PC-3 (cell line): Measurements from ENCODE around the gene HID1. TPM values are rescaled to one million over a fixed set of nuclear protein-coding genes. Genes with fewer than 3 reads are reported as not detected.
A peak's percentile ranks its signal among the peaks of the same experiment; 100 is the strongest.

Experiments used
- ATAC-seq: fragments of 200-7000 bp; cut with Tn5 transposase; 2 replicates; pipeline ENCODE4 v1.9.1; 2020; ENCODE audit warnings: mild to moderate bottlenecking, moderate library complexity
- BruUV-seq: library from RNA; stranded (reverse); fragments of 400-500 nt; replicated peaks from 2 replicates; lab custom pipeline; 2021; lab: Mats Ljungman, UMichigan
- CTCF ChIA-PET: fragments of 300-600 bp; sonication (Branson Sonifier 250); formaldehyde crosslinking; loops from one replicate; lab custom pipeline; 2022; ENCODE audit warnings: antibody characterized with exemption; lab: Charles Lee
- POLR2A ChIA-PET: fragments of 300-600 bp; sonication (Branson Sonifier 250); formaldehyde crosslinking; loops from one replicate; lab custom pipeline; 2022; ENCODE audit warnings: antibody characterized with exemption; ENCODE audit not compliant: unreplicated experiment; lab: Charles Lee
- DNase-seq: peaks from one replicate; pipeline ENCODE4 v3.0.0-alpha.2; 2015
- H2AFZ ChIP-seq: fragments of 300-600 bp; sonication (generic); 2 replicates; pipeline ENCODE4 v1.6.0; 2016; ENCODE audit warnings: antibody characterized with exemption, low read length
- H3F3A ChIP-seq: fragments of 300-600 bp; sonication (generic); one replicate; pipeline ENCODE4 v1.6.0; 2017; ENCODE audit warnings: antibody characterized with exemption, low read length, control low read depth, mild to moderate bottlenecking; ENCODE audit not compliant: unreplicated experiment
- H3K27ac ChIP-seq: fragments of 300-600 bp; sonication (generic); 2 replicates; pipeline ENCODE4 v1.5.1; 2016; ENCODE audit warnings: mild to moderate bottlenecking, low read length
- H3K27me3 ChIP-seq: fragments of 300-600 bp; sonication (generic); 2 replicates; pipeline ENCODE4 v1.6.1; 2016; ENCODE audit warnings: low read length, mixed read lengths
- H3K36me3 ChIP-seq: fragments of 300-600 bp; sonication (generic); 2 replicates; pipeline ENCODE4 v1.6.1; 2016; ENCODE audit warnings: low read depth, mixed run types, low read length, mixed read lengths
- H3K4me1 ChIP-seq: fragments of 300-600 bp; sonication (generic); 2 replicates; pipeline ENCODE4 v1.5.1; 2016; ENCODE audit warnings: low read length; ENCODE audit not compliant: insufficient read depth
- H3K4me2 ChIP-seq: fragments of 300-600 bp; sonication (generic); 2 replicates; pipeline ENCODE4 v1.6.0; 2016; ENCODE audit warnings: low read length
- H3K4me3 ChIP-seq: fragments of 300-600 bp; sonication (generic); 2 replicates; pipeline ENCODE4 v1.5.1; 2016; ENCODE audit warnings: mild to moderate bottlenecking, low read length, mixed read lengths
- H3K79me2 ChIP-seq: fragments of 300-600 bp; sonication (generic); 2 replicates; pipeline ENCODE4 v1.6.1; 2017; ENCODE audit warnings: low read length, mixed read lengths
- H3K9ac ChIP-seq: fragments of 300-600 bp; sonication (generic); 2 replicates; pipeline ENCODE4 v1.6.0; 2016; ENCODE audit warnings: mild to moderate bottlenecking, low read length
- H3K9me2 ChIP-seq: fragments of 300-600 bp; sonication (generic); replicated peaks from 2 replicates; pipeline ENCODE4 v1.6.1; 2016; ENCODE audit warnings: mixed run types, low read length, mixed read lengths
- H3K9me3 ChIP-seq: fragments of 300-600 bp; sonication (generic); 2 replicates; pipeline ENCODE4 v1.6.1; 2016; ENCODE audit warnings: low read length, mixed read lengths
- H4K20me1 ChIP-seq: fragments of 300-600 bp; sonication (generic); 2 replicates; pipeline ENCODE4 v1.6.1; 2016; ENCODE audit warnings: low read length, mixed read lengths
- CTCF ChIP-seq: fragments of 300-600 bp; sonication (generic); conservative IDR thresholded peaks from 2 replicates; pipeline ENCODE4 v1.5.1; 2017; ENCODE audit warnings: antibody characterized with exemption, low read depth, mild to moderate bottlenecking, low read length
- EZH2 ChIP-seq: fragments of 300-600 bp; sonication (generic); IDR thresholded peaks from one replicate; pipeline ENCODE4 v1.6.1; 2017; ENCODE audit warnings: antibody characterized with exemption, mild to moderate bottlenecking, low read length; ENCODE audit not compliant: unreplicated experiment
- EZH2phosphoT487 ChIP-seq: fragments of 300-600 bp; sonication (generic); IDR thresholded peaks from 2 replicates; pipeline ENCODE4 v1.6.1; 2018; ENCODE audit warnings: mild to moderate bottlenecking, antibody characterized with exemption, low read length, borderline replicate concordance
- intact Hi-C: fragments of 100-400 bp; cut with micrococcal nuclease; formaldehyde crosslinking; loops from 2 replicates; pipeline ENCODE4 v1.9.0; 2023
- total RNA-seq: library from RNA; depleted of rRNA; stranded (reverse); fragments of >200 nt; gene quantifications from 2 replicates; pipeline ENCODE4 v1.2.3, GENCODE V29; 2014

Gene HID1
- total RNA-seq, 1 experiment from 2014 or later = 40.6 TPM

DNA sequence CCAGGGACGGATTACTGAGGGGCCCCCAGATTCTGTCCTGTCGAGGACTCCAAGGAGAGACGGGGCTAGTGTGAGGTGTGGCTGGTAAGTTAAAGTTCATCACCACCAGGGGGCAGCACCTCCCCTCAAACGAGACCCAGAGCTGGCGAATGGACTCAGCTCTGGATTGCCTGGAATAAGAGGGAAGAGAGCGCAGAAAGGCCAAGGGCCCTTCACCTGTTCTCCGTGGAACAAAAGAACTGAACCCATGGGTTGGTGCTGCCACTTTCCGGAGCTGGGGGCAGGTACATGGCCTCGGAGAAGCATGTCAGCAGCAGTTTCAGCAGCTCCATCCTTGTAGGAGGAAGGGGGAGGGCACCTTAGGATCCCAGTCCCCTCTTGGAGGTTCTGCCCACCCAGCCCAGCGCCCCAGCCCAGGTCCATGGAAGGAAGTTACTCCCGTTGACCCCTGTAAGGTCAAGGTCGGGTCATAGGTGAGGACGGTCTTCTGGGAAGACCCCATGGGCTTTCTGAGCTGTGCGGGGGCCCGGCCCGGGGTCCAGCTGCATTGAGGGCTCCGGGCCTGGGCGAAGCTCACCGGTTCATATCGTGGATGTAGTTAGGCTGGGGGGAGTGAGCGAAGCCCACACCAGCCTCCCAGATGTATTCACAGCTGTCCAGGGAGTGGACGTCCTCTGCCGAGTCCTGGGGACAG, 10.8 kb downstream of the HID1 start:
- Histone ChIP-seq H4K20me1 (no peaks in the 10 kb centered on the region), H3K9me2 (no peaks in the 10 kb centered on the region), H2AFZ (no peak overlapping the region), H3K4me3 (no peak overlapping the region), H3K4me2 (no peak overlapping the region), H3F3A (no peaks in the 10 kb centered on the region), H3K9ac (no peak overlapping the region), H3K27ac (no peak overlapping the region), H3K36me3 (no peaks in the 10 kb centered on the region), H3K79me2 (no peaks in the 10 kb centered on the region), H3K9me3 (no peaks in the 10 kb centered on the region), H3K27me3 (no peaks in the 10 kb centered on the region), H3K4me1 (no peaks in the 10 kb centered on the region)
- TF ChIP-seq EZH2phosphoT487 (no peak), CTCF (peak; percentile 93)
- intact Hi-C loops = loop anchor here (1.0 to 5.0 kb wide), 6 partner anchors 25 to 240 kb away; partner anchors contain the start of genes CDR2L and MRPL58
- ChIA-PET CTCF (interaction anchor here (0.5 to 2.5 kb wide), 17 partner anchors 11 to 450 kb away, joined by 3 to 14 read pairs (median 5); partner anchors contain the start of genes CDR2L, HID1, MRPL58 and OTOP2), POLR2A (interaction anchor here (0.5 to 1.1 kb wide), 2 partner anchors 25 to 48 kb away, joined by 6 to 14 read pairs; partner anchors contain the start of gene CDR2L)
- peak; percentile 95 for DNase-seq
- BruUV-seq = no TSS peak
- ATAC-seq = peak; percentile 92

- H3F3A ChIP-seq = no peaks in the 10 kb centered on the region
- H3K27me3 ChIP-seq = no peaks in the 10 kb centered on the region
- no peaks in the 10 kb centered on the region for H3K79me2 ChIP-seq
- BruUV-seq = no TSS peak
- H4K20me1 ChIP-seq = no peaks in the 10 kb centered on the region
- no peaks in the 10 kb centered on the region for H3K36me3 ChIP-seq
- H3K9me2 ChIP-seq = no peaks in the 10 kb centered on the region
- intact Hi-C loops = loop anchor here (1.0 to 5.0 kb wide), 6 partner anchors 26 to 242 kb away; partner anchors contain the start of genes CDR2L and MRPL58
- CTCF ChIA-PET = interaction anchor here (0.5 to 2.5 kb wide), 15 partner anchors 12 to 246 kb away, joined by 3 to 14 read pairs (median 5); partner anchors contain the start of genes CDR2L, HID1 and MRPL58
- ATAC-seq (no peak), DNase-seq (no peak)
- H3K9ac ChIP-seq = no peak overlapping the region
- no peak overlapping the region for H3K4me3 ChIP-seq
- no peak overlapping the region for H3K27ac ChIP-seq
- no peak overlapping the region for H3K4me2 ChIP-seq
- POLR2A ChIA-PET = interaction anchor here (0.6 kb wide), 1 partner anchor 102 kb away, joined by 5 read pairs; no protein-coding TSS in a partner anchor
- no peaks in the 10 kb centered on the region for H3K4me1 ChIP-seq
- no peak overlapping the region for H2AFZ ChIP-seq
- TF ChIP-seq EZH2 = no peak
- 0 out of 2 replicates have a peak, but pooled peaks have one; percentile 13 for TF ChIP-seq CTCF
- H3K9me3 ChIP-seq = no peaks in the 10 kb centered on the region
These were observed 11.8 kb downstream of the HID1 start for GRCh38 chr17:74960570-74961342.
